ENCODE results near the gene NCAPD2. TPM values are rescaled to one million over a fixed set of nuclear protein-coding genes. Genes with fewer than 3 reads are reported as not detected.
A peak's percentile ranks its signal among the peaks of the same experiment; 100 is the strongest.

Gene NCAPD2
- total RNA-seq, 3 donors from 2014 or later, result 21.6 to 66.7 (median 53.9) TPM

GRCh38 chr12:6533923-6534694 lies 40.2 kb downstream of the NCAPD2 start, which contains the start of gene GAPDH:
GAPDH (plus strand) TSS chr12:6534517; CDS start chr12:6534833, 316 bp downstream.
- intact Hi-C loops (cut with DNase I; ENCODE audit: low total_unique reads), result loop anchor here (1.0 to 10.0 kb wide), 3 partner anchors 23 to 195 kb away; partner anchors contain the start of gene IFFO1
- Histone ChIP-seq H3K36me3 (no peaks in the 10 kb centered on the region), H3K27ac (peak within 1 kb of the TSS; percentile 94 to 98), H3K27me3 (no peaks in the 10 kb centered on the region), H3K4me3 (peak within 1 kb of the TSS; percentile 82 to 97 (median 88)), H3K9me3 (no peaks in the 10 kb centered on the region), H3K4me1 (peaks cover 6 to 22% of the 10 kb centered on the region in 2 donors)
- peak; percentile 85 to 91 for DNase-seq (ENCODE audit: low spot score in 2 of 2)
- peak; percentile 96 to 99 (median 98) for TF ChIP-seq POLR2AphosphoS5 (IDR thresholded peaks at IDR 0.05)
- no peak for TF ChIP-seq CTCF (IDR thresholded peaks at IDR 0.05)
- peak; percentile 81 for TF ChIP-seq POLR2A (IDR thresholded peaks at IDR 0.05)

GRCh38 chr12:6534695-6534944 lies 40.7 kb downstream of the NCAPD2 start:
- H3K27me3 ChIP-seq, result no peaks in the 10 kb centered on the region
- peak overlapping the region; percentile 82 to 97 (median 88) for H3K4me3 ChIP-seq
- intact Hi-C loops (cut with DNase I; ENCODE audit: low total_unique reads), result loop anchor here (1.0 to 10.0 kb wide), 2 partner anchors 110 to 195 kb away; no protein-coding TSS in a partner anchor
- TF ChIP-seq POLR2A (IDR thresholded peaks at IDR 0.05) (no peak), CTCF (IDR thresholded peaks at IDR 0.05) (no peak), POLR2AphosphoS5 (IDR thresholded peaks at IDR 0.05) (no peak)
- no peaks in the 10 kb centered on the region for H3K9me3 ChIP-seq
- DNase-seq (ENCODE audit: low spot score in 2 of 2), result peak in 1 of 2 donors; percentile 62
- peaks cover 6 to 22% of the 10 kb centered on the region in 2 donors for H3K4me1 ChIP-seq
- H3K36me3 ChIP-seq, result no peaks in the 10 kb centered on the region
- H3K27ac ChIP-seq, result peak overlapping the region; percentile 94 to 98

- no peaks in the 10 kb centered on the region for H3K27me3 ChIP-seq
- H3K4me3 ChIP-seq, result peak overlapping the region; percentile 82 to 97 (median 88)
- intact Hi-C loops (cut with DNase I; ENCODE audit: low total_unique reads), result loop anchor here (1.0 to 10.0 kb wide), 2 partner anchors 110 to 196 kb away; no protein-coding TSS in a partner anchor
- H3K9me3 ChIP-seq, result no peaks in the 10 kb centered on the region
- peaks cover 6 to 24% of the 10 kb centered on the region in 2 donors for H3K4me1 ChIP-seq
- TF ChIP-seq CTCF (IDR thresholded peaks at IDR 0.05) (peak in 1 of 3 donors; percentile 14), POLR2AphosphoS5 (IDR thresholded peaks at IDR 0.05) (peak; percentile 33 to 90 (median 57)), POLR2A (IDR thresholded peaks at IDR 0.05) (no peak)
- peak overlapping the region; percentile 94 to 98 for H3K27ac ChIP-seq
- H3K36me3 ChIP-seq, result no peaks in the 10 kb centered on the region
- DNase-seq (ENCODE audit: low spot score in 2 of 2), result peak; percentile 63 to 80
These were observed 41.2 kb downstream of the NCAPD2 start for GRCh38 chr12:6534945-6535696.

- no peak for DNase-seq (ENCODE audit: low spot score in 2 of 2)
- no peak for TF ChIP-seq POLR2A (IDR thresholded peaks at IDR 0.05)
- no peak for TF ChIP-seq CTCF (IDR thresholded peaks at IDR 0.05)
- no peak for TF ChIP-seq POLR2AphosphoS5 (IDR thresholded peaks at IDR 0.05)
- H3K4me1 ChIP-seq, result peaks cover 6 to 29% of the 10 kb centered on the region in 2 donors
These were observed 41.7 kb downstream of the NCAPD2 start for GRCh38 chr12:6535697-6535946.

More at GRCh38 chr12:6535697-6535946, 41.7 kb downstream of the NCAPD2 start:
- H3K36me3 ChIP-seq, result no peaks in the 10 kb centered on the region
- H3K27me3 ChIP-seq, result no peaks in the 10 kb centered on the region
- H3K27ac ChIP-seq, result peak overlapping the region; percentile 94 to 98
- no peaks in the 10 kb centered on the region for H3K9me3 ChIP-seq
- intact Hi-C loops (cut with DNase I; ENCODE audit: low total_unique reads), result loop anchor here (10.0 kb wide), 1 partner anchor 111 kb away; no protein-coding TSS in a partner anchor
- peak overlapping the region; percentile 82 to 97 (median 88) for H3K4me3 ChIP-seq
